HepG2 (cell line): ENCODE measurements around the gene TARDBP. TPM values are rescaled to one million over a fixed set of nuclear protein-coding genes. Genes with fewer than 3 reads are reported as not detected.

Source experiments
- AGO1 ChIP-seq: fragments of 200-400 bp; formaldehyde crosslinking; IDR thresholded peaks from 2 replicates; pipeline ENCODE4 v1.6.1; 2017; ENCODE audit warnings: mild to moderate bottlenecking, low read depth, low read length, moderate library complexity; ENCODE audit not compliant: poor library complexity, severe bottlenecking
- ARID2 ChIP-seq: sonication (generic); formaldehyde crosslinking; IDR thresholded peaks from 2 replicates; pipeline ENCODE4 v1.8.1; 2022; ENCODE audit warnings: mild to moderate bottlenecking, missing genetic modification reagents, borderline replicate concordance
- HIVEP1 ChIP-seq: sonication (generic); formaldehyde crosslinking; IDR thresholded peaks from 2 replicates; pipeline ENCODE4 v1.4.0; 2020; ENCODE audit warnings: mild to moderate bottlenecking, missing genetic modification reagents
- KDM2A ChIP-seq: sonication (generic); formaldehyde crosslinking; IDR thresholded peaks from 2 replicates; pipeline ENCODE4 v1.4.0; 2020; ENCODE audit warnings: low read depth, missing genetic modification reagents, borderline replicate concordance
- KIAA2018 ChIP-seq: sonication (generic); formaldehyde crosslinking; IDR thresholded peaks from 2 replicates; pipeline ENCODE4 v1.5.0; 2020; ENCODE audit warnings: mild to moderate bottlenecking, missing genetic modification reagents, borderline replicate concordance
- MIER3 ChIP-seq: IDR thresholded peaks from 2 replicates; pipeline ENCODE4 v1.6.1; 2016; ENCODE audit warnings: missing compliant biosample characterization, borderline replicate concordance
- NFE2L2 ChIP-seq: fragments of 150-350 bp; IDR thresholded peaks from 2 replicates; pipeline ENCODE4 v1.6.1; 2014; ENCODE audit warnings: low read length
- NFYB ChIP-seq: sonication (generic); formaldehyde crosslinking; IDR thresholded peaks from 2 replicates; pipeline ENCODE4 v1.4.0; 2020; ENCODE audit warnings: missing genetic modification reagents
- RBFOX2 ChIP-seq: fragments of 200-400 bp; formaldehyde crosslinking; IDR thresholded peaks from 2 replicates; pipeline ENCODE4 v1.6.1; 2017; ENCODE audit warnings: low read depth, mild to moderate bottlenecking, low read length
- RBM22 ChIP-seq: fragments of 200-400 bp; formaldehyde crosslinking; optimal IDR thresholded peaks from 2 replicates; pipeline ENCODE3; 2017; ENCODE audit warnings: mild to moderate bottlenecking, low read length, moderate library complexity
- TMF1 ChIP-seq: sonication (generic); formaldehyde crosslinking; IDR thresholded peaks from 2 replicates; pipeline ENCODE4 v1.8.1; 2022; ENCODE audit warnings: low read depth, missing genetic modification reagents
- ZBTB26 ChIP-seq: IDR thresholded peaks from 2 replicates; pipeline ENCODE4 v1.6.1; 2016; ENCODE audit warnings: missing compliant biosample characterization, missing genetic modification reagents, borderline replicate concordance
- ZNF12 ChIP-seq: sonication (generic); formaldehyde crosslinking; IDR thresholded peaks from 2 replicates; pipeline ENCODE4 v1.5.0; 2020; ENCODE audit warnings: missing genetic modification reagents
- ZNF687 ChIP-seq: sonication (generic); formaldehyde crosslinking; IDR thresholded peaks from 2 replicates; pipeline ENCODE4 v1.5.1; 2020; ENCODE audit warnings: mild to moderate bottlenecking, missing genetic modification reagents, moderate library complexity
- ZNF776 ChIP-seq: sonication (generic); formaldehyde crosslinking; IDR thresholded peaks from 2 replicates; pipeline ENCODE4 v1.4.0; 2020; ENCODE audit warnings: mild to moderate bottlenecking, missing genetic modification reagents
- polyA plus RNA-seq, 8 experiments: library from polyadenylated mRNA; depleted of rRNA in 3 of 8; stranded (reverse) in 7 of 8; unstranded in 1 of 8; fragments of >200 nt; fragmentation: Illumina TruSeq in 4 of 8; extraction: Trizol in 4 of 8; gene quantifications; 2 replicates each; pipeline versions ENCODE4 v1.2.1 to v1.2.3, GENCODE V29; 2011 to 2016; ENCODE audit warnings: low read depth in 4 of 8, missing spikeins in 1 of 8, mixed read lengths in 1 of 8; ENCODE audit not compliant: insufficient read depth in 1 of 8
- total RNA-seq, 5 experiments: library from RNA; depleted of rRNA; stranded (reverse); fragments of >200 nt; fragmentation: Illumina TruSeq; extraction: Trizol; gene quantifications; 2 replicates each; pipeline ENCODE4 v1.2.3, GENCODE V29; 2016; ENCODE audit warnings: low read depth in 1 of 5

The TARDBP gene
- total and polyA plus RNA-seq, 2 of the 13 experiments (the other 11 are each of a cell fraction or from before 2014, with no cell fraction given): 62.4 to 93.0 TPM

- peak; percentile 23; the same call in 1 of the 2 replicates for TF ChIP-seq ZNF687 (CRISPR knock-in tag)
- TF ChIP-seq ARID2 (CRISPR knock-in tag): 0 out of 2 replicates have a peak, but pooled peaks have one; percentile 29
- no peak for TF ChIP-seq NFYB (CRISPR knock-in tag)
- TF ChIP-seq MIER3: no peak
- TF ChIP-seq RBFOX2: peak; percentile 47; the same call in 1 of the 2 replicates
- no peak for TF ChIP-seq NFE2L2
- TF ChIP-seq KIAA2018 (CRISPR knock-in tag): no peak
- TF ChIP-seq KDM2A (CRISPR knock-in tag): peak; percentile 57; the same call in 1 of the 2 replicates
- TF ChIP-seq TMF1 (CRISPR knock-in tag): peak; percentile 34; the same call in 1 of the 2 replicates
- TF ChIP-seq ZNF776: no peak
- peak; percentile 91 for TF ChIP-seq AGO1
- TF ChIP-seq ZNF12 (CRISPR knock-in tag): no peak
- TF ChIP-seq HIVEP1 (CRISPR knock-in tag): no peak
- no peak for TF ChIP-seq ZBTB26
- TF ChIP-seq RBM22: peak; percentile 78
Measured at GRCh38 chr1:11052839-11053757, 40.6 kb downstream of the TARDBP start (continued).
